ENCODE data around the gene CST5. TPM values are rescaled to one million over a fixed set of nuclear protein-coding genes. Genes with fewer than 3 reads are reported as not detected.

Gene CST5
- total and polyA plus RNA-seq, 2 donors (not counting 3 experiments of a cell fraction or from before 2014, with no cell fraction given) = not detected

GRCh38 chr20:23918101-23918862, 38.7 kb upstream of the CST5 start:
- Histone ChIP-seq H3K4me3 (replicated peaks in 1 of 3; ENCODE audit: insufficient read depth in 1 of 3, low read depth in 1 of 3, low read length in 3 of 3) (no peak overlapping the region), H3K79me2 (ENCODE audit: control insufficient read depth, insufficient read depth, low read length) (no peaks in the 10 kb centered on the region), H3K9ac (replicated peaks; ENCODE audit: extremely low read depth, insufficient read depth, low read length) (no peak overlapping the region), H4K20me1 (replicated peaks; ENCODE audit: control insufficient read depth, extremely low read depth, insufficient read depth, low read length) (no peaks in the 10 kb centered on the region), H3K9me3 (replicated peaks; ENCODE audit: control insufficient read depth, insufficient read depth, low read length) (no peaks in the 10 kb centered on the region), H2AFZ (ENCODE audit: low read depth, low read length) (no peak overlapping the region), H3K9me1 (replicated peaks; ENCODE audit: control insufficient read depth, extremely low read depth, insufficient read depth, low read length) (no peaks in the 10 kb centered on the region), H3K36me3 (ENCODE audit: control insufficient read depth in 2 of 2, extremely low read depth in 1 of 2, insufficient read depth in 2 of 2, low read length in 2 of 2) (no peaks in the 10 kb centered on the region), H3K4me2 (ENCODE audit: insufficient read depth, low read length) (no peak overlapping the region), H3K4me1 (ENCODE audit: control insufficient read depth, extremely low read depth, insufficient read depth, low read length) (no peaks in the 10 kb centered on the region), H3K27me3 (ENCODE audit: control insufficient read depth in 2 of 2, insufficient read depth in 2 of 2, low read length in 2 of 2) (peaks cover 0 to 2% of the 10 kb centered on the region in 2 experiments), H3K27ac (ENCODE audit: insufficient read depth, low read depth, low read length) (no peak overlapping the region)
- intact Hi-C loops (cut with micrococcal nuclease) (no loop called here), dilution Hi-C loops (cut with MboI; ENCODE audit: extremely low pct_ligation_motif_present, low sequenced_read_pairs) (no loop called here)
- FAIRE-seq (no peak), DNase-seq (ENCODE audit: low read depth, low spot score) (no peak)
- BruUV-seq (replicated peaks) = no TSS peak
- TF ChIP-seq, protein P1, sequence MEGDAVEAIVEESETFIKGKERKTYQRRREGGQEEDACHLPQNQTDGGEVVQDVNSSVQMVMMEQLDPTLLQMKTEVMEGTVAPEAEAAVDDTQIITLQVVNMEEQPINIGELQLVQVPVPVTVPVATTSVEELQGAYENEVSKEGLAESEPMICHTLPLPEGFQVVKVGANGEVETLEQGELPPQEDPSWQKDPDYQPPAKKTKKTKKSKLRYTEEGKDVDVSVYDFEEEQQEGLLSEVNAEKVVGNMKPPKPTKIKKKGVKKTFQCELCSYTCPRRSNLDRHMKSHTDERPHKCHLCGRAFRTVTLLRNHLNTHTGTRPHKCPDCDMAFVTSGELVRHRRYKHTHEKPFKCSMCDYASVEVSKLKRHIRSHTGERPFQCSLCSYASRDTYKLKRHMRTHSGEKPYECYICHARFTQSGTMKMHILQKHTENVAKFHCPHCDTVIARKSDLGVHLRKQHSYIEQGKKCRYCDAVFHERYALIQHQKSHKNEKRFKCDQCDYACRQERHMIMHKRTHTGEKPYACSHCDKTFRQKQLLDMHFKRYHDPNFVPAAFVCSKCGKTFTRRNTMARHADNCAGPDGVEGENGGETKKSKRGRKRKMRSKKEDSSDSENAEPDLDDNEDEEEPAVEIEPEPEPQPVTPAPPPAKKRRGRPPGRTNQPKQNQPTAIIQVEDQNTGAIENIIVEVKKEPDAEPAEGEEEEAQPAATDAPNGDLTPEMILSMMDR (IDR thresholded peaks at IDR 0.05; ENCODE audit: extremely low read depth in 1 of 2, insufficient read depth in 1 of 2, low read depth in 1 of 2, low read length in 2 of 2) = no peak
- TF ChIP-seq POLR2AphosphoS5 (IDR thresholded peaks at IDR 0.05; ENCODE audit: insufficient read depth, low read depth, low read length) (no peak), EZH2 (IDR thresholded peaks at IDR 0.05; ENCODE audit: borderline replicate concordance, low read depth, low read length, severe bottlenecking) (no peak), JUN (IDR thresholded peaks at IDR 0.05; ENCODE audit: borderline replicate concordance, insufficient read depth, insufficient read length, low read depth) (no peak), FOS (IDR thresholded peaks at IDR 0.05; ENCODE audit: borderline replicate concordance, insufficient read depth, low read length) (no peak), POLR2A (IDR thresholded peaks at IDR 0.05; ENCODE audit: low read depth, low read length) (no peak), GATA2 (IDR thresholded peaks at IDR 0.05; ENCODE audit: insufficient read depth, insufficient read length, low read depth, low read length) (no peak), MAX (IDR thresholded peaks at IDR 0.05; ENCODE audit: insufficient read depth, insufficient read length) (no peak), MYC (IDR thresholded peaks at IDR 0.05; ENCODE audit: low read depth, low read length) (no peak)
- POLR2A ChIA-PET = no interaction called here
- CTCF ChIA-PET = no interaction called here

Measured in endothelial cell of umbilical vein (primary cell).